Measurements from ENCODE around the gene SEC61B.

Gene SEC61B

DNA sequence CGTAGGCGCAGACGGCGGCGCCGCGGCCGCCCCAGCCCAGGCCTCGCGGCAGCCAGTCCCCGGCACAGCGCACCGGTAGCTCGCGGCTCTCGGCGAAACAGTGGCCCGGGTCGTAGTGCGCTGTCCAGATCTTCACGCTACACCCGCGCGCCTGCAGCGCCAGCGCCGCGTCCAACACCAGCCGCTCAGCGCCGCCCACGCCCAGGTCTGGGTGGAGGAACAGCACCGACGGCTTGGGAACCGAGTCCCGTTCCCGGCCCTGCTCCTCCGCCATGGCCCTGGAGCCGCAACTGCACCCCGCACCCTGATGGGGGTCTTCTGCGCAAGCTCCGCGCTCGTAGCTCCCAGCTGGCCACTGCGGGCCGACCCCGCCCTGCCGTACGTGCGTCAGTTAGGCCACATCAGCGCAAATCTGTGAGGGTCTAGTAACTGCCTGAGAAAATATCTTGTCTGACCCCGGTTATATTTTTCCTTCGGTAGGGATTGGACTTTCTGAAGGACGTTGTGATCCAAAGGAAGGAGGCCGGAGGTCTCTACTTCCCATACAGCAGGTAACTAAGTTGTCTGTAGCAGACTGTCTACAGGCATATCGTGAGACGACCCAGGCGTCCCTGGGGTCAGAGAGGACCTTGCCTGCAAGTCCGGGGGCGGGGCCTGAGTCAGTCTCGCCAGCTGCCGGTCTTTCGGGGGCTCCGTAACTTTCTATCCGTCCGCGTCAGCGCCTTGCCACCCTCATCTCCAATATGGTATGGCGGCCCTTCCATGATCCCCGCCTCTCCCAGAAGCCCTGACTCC, at the start of gene SEC61B, which contains the start of gene ALG2:
SEC61B (plus strand) TSS at position 662 of the 795 bp plus-strand sequence; CDS start at position 744, 82 bp downstream.
ALG2 (minus strand) TSS at position 322 of the 795 bp plus-strand sequence; CDS start at position 274, 48 bp downstream.
- TF ChIP-seq, protein P1, sequence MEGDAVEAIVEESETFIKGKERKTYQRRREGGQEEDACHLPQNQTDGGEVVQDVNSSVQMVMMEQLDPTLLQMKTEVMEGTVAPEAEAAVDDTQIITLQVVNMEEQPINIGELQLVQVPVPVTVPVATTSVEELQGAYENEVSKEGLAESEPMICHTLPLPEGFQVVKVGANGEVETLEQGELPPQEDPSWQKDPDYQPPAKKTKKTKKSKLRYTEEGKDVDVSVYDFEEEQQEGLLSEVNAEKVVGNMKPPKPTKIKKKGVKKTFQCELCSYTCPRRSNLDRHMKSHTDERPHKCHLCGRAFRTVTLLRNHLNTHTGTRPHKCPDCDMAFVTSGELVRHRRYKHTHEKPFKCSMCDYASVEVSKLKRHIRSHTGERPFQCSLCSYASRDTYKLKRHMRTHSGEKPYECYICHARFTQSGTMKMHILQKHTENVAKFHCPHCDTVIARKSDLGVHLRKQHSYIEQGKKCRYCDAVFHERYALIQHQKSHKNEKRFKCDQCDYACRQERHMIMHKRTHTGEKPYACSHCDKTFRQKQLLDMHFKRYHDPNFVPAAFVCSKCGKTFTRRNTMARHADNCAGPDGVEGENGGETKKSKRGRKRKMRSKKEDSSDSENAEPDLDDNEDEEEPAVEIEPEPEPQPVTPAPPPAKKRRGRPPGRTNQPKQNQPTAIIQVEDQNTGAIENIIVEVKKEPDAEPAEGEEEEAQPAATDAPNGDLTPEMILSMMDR (IDR thresholded peaks at IDR 0.05), result no peak
- Mint-ChIP-seq H3K9me3 (no peaks in the 10 kb centered on the region), H3K27ac (peak within 1 kb of the TSS; percentile 100), H3K4me1 (peaks cover 44% of the 10 kb centered on the region), H3K36me3 (ENCODE audit: low read depth) (peaks cover 37% of the 10 kb centered on the region), H3K27me3 (ENCODE audit: low read depth, poor library complexity) (no peaks in the 10 kb centered on the region), H3K4me3 (peak within 1 kb of the TSS; percentile 99)
- peak; percentile 96 for DNase-seq

DNA sequence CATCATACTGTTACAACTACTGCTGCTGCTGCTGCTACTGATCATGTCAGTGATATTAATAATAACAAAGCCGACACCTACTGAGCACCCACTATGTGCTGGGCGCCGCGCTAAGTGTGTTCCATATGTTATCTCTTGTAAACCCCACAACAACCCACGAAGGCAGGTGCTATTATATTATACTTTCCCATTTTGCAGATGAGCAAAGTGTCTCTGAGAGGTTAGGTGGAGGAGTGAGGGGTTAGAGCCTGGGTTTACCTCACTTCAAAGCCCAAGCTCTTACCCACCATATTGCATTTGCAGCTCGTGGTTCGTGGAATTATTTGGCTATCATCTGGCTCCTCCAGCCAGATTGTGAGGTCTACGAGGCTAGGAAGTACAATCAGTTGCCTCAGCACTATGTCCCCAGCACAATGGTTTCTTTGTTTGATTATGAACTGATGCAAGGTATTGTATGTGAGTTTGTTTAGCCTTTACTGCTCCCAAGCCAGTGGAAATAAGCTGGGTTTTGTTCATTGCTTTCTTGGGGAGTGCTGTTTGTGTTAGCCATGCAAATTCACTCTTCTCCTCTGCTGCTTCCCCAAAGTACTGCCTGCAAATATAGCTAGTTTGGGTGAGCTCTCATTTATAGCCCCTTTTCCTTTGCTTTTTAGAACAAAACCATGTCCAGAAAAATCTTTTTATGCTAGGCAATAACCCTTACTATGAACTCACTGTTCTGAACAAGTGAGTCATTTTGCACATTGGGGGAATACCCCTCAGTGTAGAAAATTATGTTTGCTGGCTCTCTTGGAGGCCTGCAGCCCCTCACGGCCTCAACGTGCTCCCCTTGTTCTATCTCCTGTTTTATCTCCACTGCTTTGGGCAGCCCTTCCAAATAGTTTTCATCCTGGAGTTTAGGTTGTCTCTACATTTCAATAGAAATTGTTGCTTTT, 48.2 kb upstream of the SEC61B start:
- no peak overlapping the region for H3K4me3 Mint-ChIP-seq
- no peak overlapping the region for H3K27ac Mint-ChIP-seq
- H3K4me1 Mint-ChIP-seq, result peaks cover 67% of the 10 kb centered on the region
- no peak for DNase-seq
- TF ChIP-seq, protein P1 (IDR thresholded peaks at IDR 0.05), result no peak
- no peaks in the 10 kb centered on the region for H3K9me3 Mint-ChIP-seq
- peaks cover 7% of the 10 kb centered on the region for H3K27me3 Mint-ChIP-seq (ENCODE audit: low read depth, poor library complexity)
- no peaks in the 10 kb centered on the region for H3K36me3 Mint-ChIP-seq (ENCODE audit: low read depth)

- no peaks in the 10 kb centered on the region for H3K9me3 Mint-ChIP-seq
- H3K4me3 Mint-ChIP-seq, result no peak overlapping the region
- peaks cover 19% of the 10 kb centered on the region for H3K27me3 Mint-ChIP-seq (ENCODE audit: low read depth, poor library complexity)
- peak overlapping the region; percentile 40 for H3K27ac Mint-ChIP-seq
- no peaks in the 10 kb centered on the region for H3K36me3 Mint-ChIP-seq (ENCODE audit: low read depth)
- TF ChIP-seq, protein P1 (IDR thresholded peaks at IDR 0.05), result no peak
- peaks cover 47% of the 10 kb centered on the region for H3K4me1 Mint-ChIP-seq
- no peak for DNase-seq
These were observed 45.5 kb upstream of the SEC61B start for GRCh38 chr9:99176527-99177013.

DNA sequence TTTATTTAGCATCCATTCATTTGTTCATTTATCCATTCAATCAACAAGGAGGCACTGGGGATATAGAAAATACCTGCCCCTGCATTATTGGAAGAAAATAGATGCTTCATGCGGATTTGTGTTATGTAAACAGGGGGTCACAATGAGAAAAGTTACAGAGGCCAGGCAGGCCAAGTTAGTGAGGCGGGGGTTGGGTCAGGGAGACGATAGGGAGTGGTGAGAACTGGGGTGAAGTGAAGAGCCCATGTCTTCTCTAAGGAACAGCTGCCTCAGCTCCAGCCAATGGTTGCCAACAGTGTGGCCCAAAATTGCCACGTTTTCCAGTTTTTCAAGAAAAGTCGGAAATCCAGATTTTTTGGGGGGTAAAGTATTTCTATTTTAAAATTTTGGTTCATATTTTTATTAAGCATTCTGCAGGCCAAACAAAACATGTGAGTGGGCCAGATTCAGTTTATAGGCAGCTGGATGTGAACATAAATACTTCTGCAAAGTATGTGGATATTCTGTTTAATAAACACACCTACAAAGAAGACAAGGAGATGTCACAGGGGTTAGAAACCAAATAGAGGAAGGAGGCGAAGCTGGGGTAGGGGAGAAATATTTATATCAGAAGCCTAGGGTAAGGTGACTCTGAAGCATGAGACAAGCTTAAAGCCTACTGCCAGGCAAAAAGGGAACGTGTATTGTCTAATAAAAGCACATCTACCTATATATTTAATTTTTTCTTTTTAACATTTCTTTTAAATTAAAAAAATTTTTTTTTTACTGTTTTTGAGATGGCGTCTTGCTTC, 44.3 kb upstream of the SEC61B start:
- no peak for DNase-seq
- Mint-ChIP-seq H3K4me1 (peaks cover 35% of the 10 kb centered on the region), H3K27ac (no peak overlapping the region), H3K27me3 (ENCODE audit: low read depth, poor library complexity) (peaks cover 20% of the 10 kb centered on the region), H3K4me3 (no peak overlapping the region), H3K9me3 (no peaks in the 10 kb centered on the region), H3K36me3 (ENCODE audit: low read depth) (no peaks in the 10 kb centered on the region)
- TF ChIP-seq, protein P1 (IDR thresholded peaks at IDR 0.05), result no peak
